HG02610 (cell line): ENCODE results near the gene PRRG1.
"Not testable (repeated sequence)": the region's sequence is repeated elsewhere in the genome, so short reads cannot be mapped to it uniquely, and the experiment has no call there.

Experiments
- ATAC-seq: cut with Tn5 transposase; IDR thresholded peaks from one replicate; pipeline ENCODE4 v1.9.1; 2021; ENCODE audit warnings: mild to moderate bottlenecking, moderate library complexity; ENCODE audit not compliant: unreplicated experiment

The PRRG1 gene

DNA sequence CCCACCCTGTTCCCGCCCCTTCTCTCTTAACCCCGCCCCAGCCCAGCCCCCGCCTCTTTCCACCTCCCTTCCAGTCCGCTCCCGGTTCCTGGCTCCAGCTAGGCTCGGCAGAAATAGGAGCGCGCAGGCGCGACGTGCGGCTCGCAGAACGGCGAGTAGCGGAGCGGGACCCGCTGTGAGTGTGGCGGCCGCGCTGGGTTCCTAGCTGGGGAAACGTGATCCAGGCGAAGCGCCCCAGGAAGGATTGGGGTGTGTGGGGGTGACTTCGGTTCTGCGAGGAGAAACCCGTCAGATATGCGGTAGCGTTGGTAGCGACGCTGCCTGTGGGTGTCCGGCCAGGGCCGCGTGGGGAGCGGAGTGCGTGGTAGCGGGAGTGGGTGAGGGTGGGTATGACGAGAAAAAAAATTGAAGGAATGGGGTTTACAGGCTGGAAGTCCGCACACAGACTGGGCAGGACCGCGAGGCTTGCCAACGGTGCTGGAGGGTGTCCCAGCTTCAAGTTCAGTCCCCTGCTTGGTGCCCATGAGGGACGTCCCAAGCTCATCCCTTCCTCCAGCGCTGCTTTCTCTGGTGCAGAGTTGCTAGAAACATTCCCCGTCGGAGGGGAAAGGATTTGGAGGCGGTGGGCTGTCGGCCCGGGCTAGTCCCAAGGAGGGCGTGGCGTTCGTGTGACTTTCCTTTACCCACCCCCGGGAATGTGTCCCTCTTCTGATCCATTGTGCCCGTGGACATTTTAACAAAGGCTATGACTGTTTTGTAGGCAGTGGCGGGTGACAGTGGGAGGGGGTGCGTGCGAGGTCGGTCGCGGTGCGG is at the start of gene PRRG1:
Gene PRRG1 (plus strand): TSS at position 144 of the 813 bp plus-strand sequence. CDS start 56,886 bp downstream, outside the sequence.
- ATAC-seq = no peak

DNA sequence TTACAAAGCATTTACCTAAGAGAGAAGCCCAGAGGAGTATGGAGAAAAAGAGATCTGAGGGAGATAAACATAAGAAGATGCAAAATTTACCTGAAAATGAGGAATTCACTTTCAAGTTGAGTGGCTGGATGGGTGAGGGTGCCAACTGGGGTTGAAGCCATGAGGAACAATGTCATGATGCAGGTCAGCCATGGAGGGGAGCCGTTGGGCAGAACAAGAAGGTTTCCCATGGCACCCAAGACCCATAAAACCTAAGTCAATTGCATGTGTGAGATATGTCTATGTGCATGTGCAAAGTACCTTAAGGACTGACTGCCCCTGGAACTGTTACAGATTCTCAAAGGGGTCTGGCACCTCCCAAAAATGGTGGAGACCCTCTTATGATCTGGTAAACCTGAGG is 46.6 kb upstream of the PRRG1 start:
- ATAC-seq = no peak

DNA sequence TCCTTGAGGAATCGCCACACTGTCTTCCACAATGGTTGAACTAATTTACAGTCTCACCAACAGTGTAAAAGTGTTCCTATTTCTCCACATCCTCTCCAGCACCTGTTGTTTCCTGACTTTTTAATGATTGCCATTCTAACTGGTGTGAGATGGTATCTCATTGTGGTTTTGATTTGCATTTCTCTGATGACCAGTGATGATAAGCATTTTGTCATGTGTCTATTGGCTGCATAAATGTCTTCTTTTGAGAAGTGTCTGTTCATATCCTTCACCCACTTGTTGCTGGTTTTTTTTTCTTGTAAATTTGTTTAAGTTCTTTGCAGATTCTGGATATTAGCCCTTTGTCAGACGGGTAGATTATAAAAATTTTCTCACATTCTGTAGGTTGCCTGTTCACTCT is 43.9 kb upstream of the PRRG1 start:
- ATAC-seq = not testable (repeated sequence)

DNA sequence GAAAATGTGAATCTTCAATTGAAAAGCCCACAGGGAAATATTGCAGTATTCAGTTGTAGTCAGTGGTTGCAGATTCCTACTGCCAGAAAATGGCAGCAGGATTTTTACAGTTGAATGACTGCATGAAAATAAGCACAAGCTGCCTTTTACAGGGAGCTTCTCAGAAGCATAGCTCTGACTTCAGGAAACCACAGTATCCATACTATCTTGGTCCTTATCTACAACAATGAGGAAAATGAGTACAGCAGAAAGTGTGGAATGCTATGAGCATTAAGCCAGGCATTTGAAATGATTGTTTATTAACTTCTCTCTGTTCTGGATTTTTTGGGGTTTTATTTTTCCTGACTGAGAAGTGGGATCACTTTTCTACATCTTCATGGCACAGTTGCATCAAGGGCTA is 34.6 kb upstream of the PRRG1 start:
- no peak for ATAC-seq

DNA sequence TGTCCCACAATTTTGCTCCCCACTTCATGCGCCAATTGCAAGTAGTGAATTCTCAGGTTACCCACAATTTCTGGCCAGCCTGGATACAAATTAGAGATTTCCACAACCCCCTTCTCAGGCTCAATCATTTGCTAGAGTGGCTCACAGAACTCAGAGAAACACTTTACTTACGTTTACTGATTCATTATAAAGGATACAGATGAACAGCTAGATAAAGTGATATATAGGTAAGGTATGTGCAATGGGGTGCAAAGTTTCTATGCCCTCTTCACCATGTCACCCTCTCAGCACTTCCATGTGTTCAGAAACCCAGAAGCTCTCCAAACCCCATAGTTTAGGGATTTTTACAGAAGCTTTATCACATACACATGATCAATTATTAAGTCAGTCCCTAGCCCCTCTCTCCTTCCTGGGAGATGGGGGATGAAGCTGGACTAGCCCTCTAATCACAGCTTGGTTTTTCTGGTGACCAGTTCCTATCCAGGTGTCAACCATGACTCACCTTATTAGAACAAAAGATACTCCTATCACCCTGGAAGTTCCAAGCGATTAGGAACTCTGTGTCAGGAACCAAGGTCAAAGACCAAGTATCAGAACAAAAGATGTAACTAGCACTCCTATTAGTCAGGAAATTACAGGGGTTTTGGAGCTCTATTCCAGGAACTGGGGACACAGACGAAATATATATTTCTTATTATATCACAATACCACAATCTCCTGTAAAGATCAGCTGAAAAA is 33.5 kb upstream of the PRRG1 start:
- no peak for ATAC-seq

DNA sequence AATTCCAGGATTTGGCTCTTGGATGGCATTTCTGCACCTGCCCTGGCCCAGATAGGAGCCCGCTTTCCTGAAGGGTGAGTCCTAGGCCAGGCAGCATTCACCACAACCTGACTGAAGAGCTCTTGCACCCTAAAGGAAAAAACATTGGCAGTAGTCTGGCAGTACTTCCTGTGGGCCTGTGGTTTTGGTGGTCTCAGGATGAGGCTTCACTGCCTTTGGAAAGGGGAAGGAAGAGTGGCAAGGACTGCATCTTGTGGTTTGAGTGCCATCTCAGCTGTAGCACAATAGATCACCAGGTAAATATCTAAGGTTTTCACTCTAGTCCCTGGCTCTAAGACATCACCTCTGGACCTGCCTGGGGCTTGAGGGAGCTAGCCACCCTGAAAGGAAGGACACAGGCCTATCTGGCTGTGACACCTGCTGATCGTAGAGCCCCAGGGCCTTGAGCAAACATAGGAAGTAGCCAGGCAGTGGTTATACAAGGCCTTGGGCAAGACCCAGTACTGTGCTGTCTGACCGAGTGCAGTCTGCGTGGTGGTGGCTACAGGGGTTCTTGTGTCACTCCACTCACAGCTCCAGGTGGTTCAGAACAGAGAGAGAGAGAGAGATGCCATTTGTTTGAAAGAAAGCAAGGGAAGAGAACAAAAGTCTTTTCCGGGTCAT is 28.5 kb upstream of the PRRG1 start:
- ATAC-seq = no peak

DNA sequence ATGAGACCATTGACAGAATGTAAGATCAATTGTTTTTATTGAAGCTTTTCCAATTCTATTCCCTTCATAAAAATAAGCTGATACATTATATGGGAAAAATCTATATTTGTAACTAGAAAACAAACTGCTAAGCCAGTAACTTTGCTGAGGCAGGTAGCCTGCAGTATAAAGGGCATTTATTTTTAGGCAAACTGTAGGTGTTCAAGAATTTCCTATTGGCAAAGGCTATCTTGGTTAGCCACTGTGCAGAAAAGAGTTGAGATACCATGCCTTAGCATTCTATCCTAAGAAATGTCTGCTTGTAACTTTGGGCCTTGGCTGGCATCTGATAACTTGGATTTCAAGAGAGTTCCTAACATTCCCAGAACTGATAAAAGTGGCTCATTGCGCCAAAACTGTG is 18.5 kb upstream of the PRRG1 start:
- no peak for ATAC-seq

DNA sequence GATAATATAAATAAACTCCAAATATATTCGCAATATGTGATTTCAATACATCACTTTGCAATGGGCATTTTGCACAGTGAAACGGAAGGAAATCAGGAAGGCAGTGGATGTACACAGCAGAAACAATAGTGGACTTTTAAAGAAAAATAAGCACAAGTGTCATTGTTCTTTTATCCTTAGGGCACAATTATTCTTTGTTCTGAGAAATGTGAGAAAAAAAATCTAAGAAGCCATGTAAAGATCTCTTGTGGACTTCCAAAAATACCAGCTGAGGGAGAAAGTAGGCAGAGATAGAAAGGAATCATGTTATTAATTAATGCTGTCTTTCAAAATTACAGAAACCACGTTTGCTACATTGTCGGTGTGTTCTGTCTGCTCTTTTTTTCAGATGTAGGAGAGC is 17.6 kb upstream of the PRRG1 start:
- no peak for ATAC-seq

DNA sequence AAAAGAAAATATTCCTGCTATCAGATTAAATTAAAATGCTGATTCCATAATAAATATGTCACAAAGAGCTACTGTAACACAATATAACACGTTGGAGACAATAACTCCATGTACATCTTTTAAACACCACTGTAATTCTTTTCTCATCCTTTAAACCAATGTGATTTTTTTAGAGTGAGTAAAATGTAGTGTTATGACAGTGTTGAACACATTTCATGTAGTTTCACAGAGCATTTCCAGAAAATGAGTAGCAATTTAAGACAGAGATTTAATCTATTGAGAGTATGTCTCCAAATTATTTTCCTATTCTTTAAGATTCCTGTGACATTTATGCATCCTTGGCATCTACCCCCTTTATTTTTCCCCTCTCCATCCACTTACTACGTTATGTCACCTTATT is 17.1 kb upstream of the PRRG1 start:
- ATAC-seq = no peak

DNA sequence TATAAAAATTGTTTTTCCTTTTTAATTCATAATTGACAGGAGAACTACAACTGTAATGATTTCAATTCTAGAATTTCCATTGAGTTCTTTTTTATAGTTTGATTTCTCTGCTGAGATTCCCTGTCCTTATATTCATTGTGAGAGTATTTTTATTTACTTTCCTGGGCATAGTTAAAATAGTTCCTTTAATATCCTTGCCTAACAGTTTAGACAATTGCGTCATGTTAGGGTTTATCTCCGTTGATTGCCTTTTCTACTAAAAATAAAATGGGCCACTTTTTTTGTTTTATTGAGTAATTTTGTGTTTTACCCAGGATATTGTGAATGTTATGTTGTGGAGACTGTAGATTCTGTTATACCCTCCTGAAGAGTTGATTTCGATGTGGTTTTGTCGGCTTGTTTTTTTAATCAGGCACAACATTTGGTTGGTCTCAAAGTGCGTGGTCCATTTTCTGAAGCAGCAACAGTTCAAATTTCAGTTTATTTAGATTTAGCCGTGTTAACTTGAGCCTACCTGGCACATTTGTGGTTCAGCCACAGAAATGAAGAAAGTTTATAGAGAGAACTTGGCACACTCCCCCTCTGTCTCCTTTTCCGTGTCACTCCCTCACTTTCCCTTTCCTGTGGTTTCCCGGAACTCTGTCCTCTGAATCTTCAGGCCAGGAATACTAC is 16.0 kb upstream of the PRRG1 start:
- ATAC-seq = no peak

DNA sequence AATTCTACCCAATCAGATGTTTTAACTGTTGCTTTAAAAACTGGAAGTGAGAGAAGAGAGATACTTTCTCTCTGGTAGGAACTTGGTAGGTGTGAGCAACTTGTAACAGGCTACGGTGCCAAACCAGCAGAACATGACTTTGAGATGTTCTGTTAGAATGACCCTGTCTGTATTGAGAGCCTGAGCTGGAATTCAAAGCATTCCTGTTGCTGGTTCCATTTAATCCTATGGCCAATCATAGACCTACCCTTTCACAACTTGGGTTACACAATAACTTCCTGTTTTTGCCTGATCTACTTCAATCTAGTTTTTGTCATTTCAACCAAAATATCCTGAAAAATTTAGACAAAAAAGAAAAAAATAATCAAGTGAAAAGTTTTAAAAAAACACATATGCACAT is 1.7 kb upstream of the PRRG1 start:
- ATAC-seq = no peak

DNA sequence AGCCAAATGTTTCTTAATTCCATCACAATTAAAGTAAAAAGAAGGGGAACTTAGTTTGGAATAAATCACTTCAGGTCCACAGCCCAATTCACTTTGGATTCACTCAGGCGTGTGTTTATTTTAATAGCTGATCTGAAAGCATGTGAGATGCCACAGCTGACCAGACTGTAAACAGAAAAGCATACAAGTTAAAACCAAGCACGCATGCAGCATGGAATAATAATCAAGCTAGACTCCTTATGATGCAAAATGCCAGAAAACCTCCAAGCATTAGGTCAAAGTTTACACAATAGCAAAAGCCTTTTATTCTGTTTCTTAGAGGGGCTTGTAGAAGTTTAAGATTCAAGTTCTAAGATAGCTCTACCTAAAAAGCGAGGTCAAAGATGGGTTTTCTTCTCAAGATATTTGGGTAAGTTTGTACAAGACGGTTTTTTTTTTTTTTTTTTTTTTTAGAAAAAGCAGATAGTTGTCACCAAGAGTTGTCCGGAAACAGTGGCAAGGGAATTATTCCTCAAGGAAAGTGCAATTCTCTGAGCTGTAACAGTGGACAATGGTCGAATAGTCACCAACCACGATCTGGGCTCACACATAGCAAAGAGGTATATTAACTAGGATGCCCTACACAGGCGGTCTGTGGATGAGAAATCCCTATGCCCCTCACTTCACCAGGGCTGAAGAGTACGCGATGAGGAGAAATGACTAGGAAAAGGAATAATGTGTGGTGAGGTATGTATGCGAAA is 763 bp upstream of the PRRG1 start:
- ATAC-seq = no peak

DNA sequence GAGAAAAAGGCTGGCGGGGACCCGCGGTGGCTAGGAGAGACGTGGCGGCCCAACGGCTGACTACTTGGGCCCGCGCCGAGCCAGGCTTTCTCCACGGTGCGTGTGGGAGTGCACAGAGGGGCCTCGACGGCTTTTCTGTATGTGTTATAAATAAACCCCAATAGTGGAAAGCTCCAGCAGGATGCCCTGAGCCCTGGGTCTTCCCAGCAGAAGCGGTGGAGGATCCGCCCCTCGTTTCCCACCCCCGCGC is 268 bp upstream of the PRRG1 start:
- no peak for ATAC-seq

DNA sequence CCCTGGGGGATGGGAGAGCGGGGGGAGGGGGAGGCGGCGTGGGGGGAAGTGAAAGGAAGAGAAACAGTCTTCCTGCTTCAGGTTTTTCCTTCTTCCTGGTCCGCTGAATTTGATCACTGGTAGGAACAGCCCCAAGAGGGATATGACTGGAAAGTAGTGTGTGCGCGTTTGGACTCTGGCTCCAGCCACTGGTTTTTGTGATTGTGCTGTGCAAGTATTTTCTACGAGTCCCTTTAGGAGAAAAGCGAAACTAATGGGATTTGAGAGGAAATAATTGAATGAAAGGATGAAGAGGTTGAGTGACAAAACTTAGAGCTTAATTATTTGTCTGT is 836 bp downstream of the PRRG1 start:
- no peak for ATAC-seq

DNA sequence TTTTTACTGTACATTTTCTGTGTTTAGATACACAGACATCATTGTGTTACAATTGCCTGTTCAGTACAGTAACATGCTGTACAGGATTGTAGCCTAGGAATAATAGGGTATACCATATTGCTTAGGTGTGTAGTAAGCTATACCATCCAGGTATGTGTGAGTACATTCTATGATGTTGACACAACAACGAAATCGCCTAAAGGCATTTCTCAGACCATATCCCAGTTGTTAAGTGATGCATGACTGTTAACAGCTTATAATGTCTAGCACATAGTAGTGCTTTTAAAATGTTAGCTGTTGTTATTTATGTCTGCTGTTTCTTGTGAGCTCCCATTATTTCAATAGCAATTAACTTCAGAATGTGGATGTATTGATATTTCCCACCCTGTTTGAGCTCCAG is 4.5 kb downstream of the PRRG1 start:
- ATAC-seq = no peak

DNA sequence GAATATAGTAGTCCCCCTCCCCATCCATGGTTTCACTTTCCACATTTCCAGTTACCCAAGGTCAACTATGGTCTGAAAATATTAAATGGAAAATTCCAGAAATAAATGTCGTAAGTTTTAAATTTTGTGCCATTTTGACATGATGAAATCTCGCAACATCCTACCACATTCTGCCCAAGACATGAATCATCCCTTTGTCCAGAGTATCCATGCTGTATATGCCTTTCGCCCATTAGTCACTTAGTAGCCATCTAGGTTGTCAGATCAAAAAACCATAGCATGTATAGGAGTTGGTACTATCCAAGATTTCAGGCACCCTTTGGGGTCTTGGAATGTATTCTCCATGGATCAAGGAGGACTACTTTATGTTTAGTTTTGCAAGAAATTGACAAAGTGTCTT is 8.3 kb downstream of the PRRG1 start:
- ATAC-seq = no peak

DNA sequence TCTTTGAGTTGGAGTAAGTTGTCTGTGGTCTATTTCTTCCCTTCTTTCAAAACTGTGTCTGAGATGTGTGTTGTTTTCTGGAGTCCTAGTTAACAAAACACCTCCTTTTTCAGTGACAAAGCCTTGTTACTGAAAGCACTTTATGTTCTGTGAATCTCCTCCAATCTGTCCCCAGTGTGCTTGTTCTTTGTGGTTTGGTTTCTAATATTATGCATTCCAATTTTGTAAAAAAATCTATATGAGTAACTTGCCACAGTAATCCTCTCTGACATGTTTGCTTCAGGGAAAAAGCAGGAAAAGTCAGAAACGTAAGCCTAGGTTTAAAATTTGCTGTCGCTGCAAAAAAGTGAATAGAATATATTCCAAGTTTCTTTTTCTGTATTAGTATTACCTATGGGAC is 12.4 kb downstream of the PRRG1 start:
- no peak for ATAC-seq

DNA sequence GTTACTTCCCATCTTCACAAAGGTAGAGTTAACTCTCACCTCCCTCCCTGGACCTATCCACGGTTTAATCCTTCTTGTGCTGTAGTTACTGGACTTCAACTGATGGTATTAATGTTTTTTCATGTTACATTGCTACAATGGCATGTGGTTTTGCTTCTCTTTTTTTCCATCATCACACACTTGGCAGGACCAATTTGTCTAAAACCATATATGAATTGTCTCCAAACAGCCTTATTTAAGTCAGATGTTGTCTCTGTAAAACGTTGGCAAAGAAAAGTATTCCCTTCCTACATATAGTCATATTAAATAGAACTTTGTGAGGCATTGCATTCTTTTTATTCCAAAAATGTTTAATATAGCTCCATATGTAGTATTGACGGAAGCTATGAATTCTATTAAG is 15.5 kb downstream of the PRRG1 start:
- ATAC-seq = no peak

DNA sequence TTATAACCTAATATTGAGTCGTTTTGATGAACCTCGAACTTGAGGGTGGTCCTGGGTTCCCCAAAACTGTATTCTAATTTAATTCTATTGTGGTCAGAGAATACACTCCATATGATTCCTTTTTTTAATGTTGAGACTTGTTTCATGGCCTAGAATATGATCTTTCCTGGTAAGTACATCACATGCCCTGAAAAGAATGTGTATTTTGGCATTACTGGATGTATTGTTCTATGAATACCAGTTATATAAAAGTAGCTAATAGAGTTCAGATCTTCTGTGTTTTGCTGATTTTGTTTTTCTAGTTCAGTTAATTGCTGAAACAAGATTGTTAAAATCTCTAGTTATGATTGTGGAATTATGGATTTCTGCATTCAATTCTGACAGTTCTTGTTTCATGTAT is 18.8 kb downstream of the PRRG1 start:
- ATAC-seq = no peak

DNA sequence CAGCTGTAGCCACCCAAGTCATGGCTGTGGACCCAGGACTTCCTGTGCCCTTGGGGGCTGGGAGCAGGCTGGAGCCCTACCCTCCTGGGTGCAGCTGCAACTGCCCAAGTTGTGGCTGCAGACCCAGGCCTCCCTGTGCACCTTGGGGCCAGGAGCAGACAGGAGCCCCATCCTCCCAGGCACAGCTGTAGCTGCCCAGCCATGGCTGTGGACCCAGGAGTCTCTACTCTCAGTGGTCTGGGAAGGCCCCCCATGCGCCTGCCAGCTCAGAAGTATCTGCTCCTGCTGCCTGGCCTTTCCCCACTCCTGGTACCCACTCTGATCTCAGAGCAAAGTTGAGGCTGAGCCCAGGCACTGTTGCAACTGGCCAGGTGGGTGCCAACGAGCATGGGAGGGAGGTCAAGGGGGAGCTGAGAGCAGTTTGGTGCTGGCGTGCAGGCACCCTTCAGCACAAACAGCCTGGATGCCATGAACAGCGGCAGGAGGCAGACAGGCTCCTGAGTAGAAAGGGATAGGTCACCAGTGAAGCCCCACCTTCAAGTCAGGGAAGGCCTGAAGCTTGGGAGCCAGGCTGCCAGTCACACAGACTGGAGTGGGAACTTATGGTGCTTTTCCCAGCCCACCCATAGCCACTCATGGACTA is 21.5 kb downstream of the PRRG1 start:
- no peak for ATAC-seq

DNA sequence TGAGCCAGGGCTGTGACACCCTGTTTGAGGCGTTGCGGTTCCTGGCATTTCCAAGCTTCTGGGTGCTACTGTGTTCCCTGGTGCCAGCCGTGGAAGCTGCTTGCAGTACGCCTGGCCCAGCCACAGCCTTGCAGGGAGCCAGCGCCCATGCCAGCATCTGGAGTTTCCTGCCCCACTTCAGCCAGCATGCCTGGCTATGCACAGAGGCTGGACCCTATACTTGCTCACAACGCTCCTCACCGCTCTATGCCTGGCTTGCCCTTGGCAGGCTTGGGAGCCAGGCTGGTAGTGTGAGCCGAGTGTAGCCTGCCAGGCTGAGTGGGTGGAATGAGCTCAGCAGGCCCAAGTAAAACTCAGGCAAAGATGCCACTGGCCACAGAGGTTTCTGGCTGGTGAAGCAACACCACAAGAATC is 22.4 kb downstream of the PRRG1 start:
- ATAC-seq = no peak
